Neural cell (in vitro differentiated cells): Measurements from ENCODE around the gene CPXM2. TPM values are rescaled to one million over a fixed set of nuclear protein-coding genes. Genes with fewer than 3 reads are reported as not detected.

Source experiments
- H2AFZ ChIP-seq: fragments of 200-600, 300-800 bp; sonication (generic), shearing (Covaris generic); 2 replicates; pipeline ENCODE4 v1.6.0; 2014; ENCODE audit warnings: low read depth, mild to moderate bottlenecking, antibody characterized with exemption, low read length, moderate library complexity
- H3F3A ChIP-seq: fragments of 200-600 bp; shearing (Covaris generic); 2 replicates; pipeline ENCODE4 v1.6.1; 2016; ENCODE audit warnings: mild to moderate bottlenecking, moderate library complexity, mixed read lengths, antibody characterized with exemption, low read length; ENCODE audit not compliant: insufficient read depth, poor library complexity, severe bottlenecking
- H3K27ac ChIP-seq: fragments of 200-600, 300-800 bp; sonication (generic), shearing (Covaris generic); 2 replicates; pipeline ENCODE4 v1.5.1; 2014; ENCODE audit warnings: mild to moderate bottlenecking, low read length, moderate library complexity
- H3K27me3 ChIP-seq: fragments of 300-800, 200-600 bp; sonication (generic), shearing (Covaris generic); 2 replicates; pipeline ENCODE4 v1.6.0; 2014; ENCODE audit warnings: mild to moderate bottlenecking, low read depth, low read length, moderate library complexity; ENCODE audit not compliant: insufficient read depth
- H3K36me3 ChIP-seq: fragments of 300-800, 200-600 bp; sonication (generic), shearing (Covaris generic); 2 replicates; pipeline ENCODE4 v1.5.1; 2014; ENCODE audit warnings: mild to moderate bottlenecking, antibody characterized with exemption, low read length, moderate library complexity; ENCODE audit not compliant: insufficient read depth
- H3K4me2 ChIP-seq: fragments of 300-800, 200-600 bp; sonication (generic), shearing (Covaris generic); 2 replicates; pipeline ENCODE4 v1.6.0; 2014; ENCODE audit warnings: mild to moderate bottlenecking, low read length
- H3K4me3 ChIP-seq: fragments of 300-800, 200-600 bp; sonication (generic), shearing (Covaris generic); 2 replicates; pipeline ENCODE4 v1.5.1; 2014; ENCODE audit warnings: mild to moderate bottlenecking, low read length, moderate library complexity
- H3K79me2 ChIP-seq: fragments of 200-600 bp; shearing (Covaris generic); replicated peaks from 2 replicates; pipeline ENCODE4 v1.6.0; 2014; ENCODE audit warnings: mild to moderate bottlenecking, low read length, moderate library complexity; ENCODE audit not compliant: insufficient read depth
- H3K9ac ChIP-seq: fragments of 300-800, 200-600 bp; sonication (generic), shearing (Covaris generic); 2 replicates; pipeline ENCODE4 v1.6.1; 2016; ENCODE audit warnings: mild to moderate bottlenecking, low read length, mixed read lengths
- H3K9me2 ChIP-seq: fragments of 200-600 bp; shearing (Covaris generic); 2 replicates; pipeline ENCODE4 v1.6.1; 2016; ENCODE audit warnings: mild to moderate bottlenecking, low read length, mixed read lengths; ENCODE audit not compliant: insufficient read depth
- H3K9me3 ChIP-seq: fragments of 200-600, 300-800 bp; sonication (generic), shearing (Covaris generic); 2 replicates; pipeline ENCODE4 v1.6.1; 2016; ENCODE audit warnings: mild to moderate bottlenecking, mixed run types, low read length, moderate library complexity, mixed read lengths
- H4K20me1 ChIP-seq: fragments of 200-600 bp; shearing (Covaris generic); 2 replicates; pipeline ENCODE4 v1.6.1; 2016; ENCODE audit warnings: mild to moderate bottlenecking, mixed run types; ENCODE audit not compliant: insufficient read depth
- CTCF ChIP-seq: fragments of 450-650 bp; IDR thresholded peaks from 2 replicates; pipeline ENCODE4 v1.5.1; 2014; ENCODE audit warnings: antibody characterized with exemption, mild to moderate bottlenecking, moderate library complexity; ENCODE audit not compliant: poor library complexity, severe bottlenecking
- EP300 ChIP-seq: fragments of 450-650 bp; conservative IDR thresholded peaks from 2 replicates; pipeline ENCODE4 v1.6.1; 2014; ENCODE audit warnings: antibody characterized with exemption, mild to moderate bottlenecking, moderate library complexity; ENCODE audit not compliant: poor library complexity, severe bottlenecking
- EZH2 ChIP-seq: fragments of 200-600, 300-800 bp; shearing (Covaris generic), sonication (generic); IDR thresholded peaks from 2 replicates; pipeline ENCODE4 v1.6.1; 2014; ENCODE audit warnings: antibody characterized with exemption, low read length, borderline replicate concordance, mild to moderate bottlenecking; ENCODE audit not compliant: insufficient read depth, poor library complexity, severe bottlenecking
- MXI1 ChIP-seq: fragments of 450-650 bp; conservative IDR thresholded peaks from 2 replicates; pipeline ENCODE4 v1.6.1; 2014; ENCODE audit warnings: antibody characterized with exemption, mild to moderate bottlenecking; ENCODE audit not compliant: poor library complexity, severe bottlenecking
- POLR2AphosphoS5 ChIP-seq: IDR thresholded peaks from 2 replicates; pipeline ENCODE4 v1.6.1; 2012
- RAD21 ChIP-seq: fragments of 450-650 bp; conservative IDR thresholded peaks from 2 replicates; pipeline ENCODE4 v1.6.1; 2014; ENCODE audit warnings: antibody characterized with exemption, mild to moderate bottlenecking, moderate library complexity
- REST ChIP-seq: IDR thresholded peaks from 2 replicates; pipeline ENCODE4 v1.6.1; 2012; ENCODE audit warnings: borderline replicate concordance
- SMC3 ChIP-seq: fragments of 450-650 bp; conservative IDR thresholded peaks from 2 replicates; pipeline ENCODE4 v1.6.1; 2014; ENCODE audit warnings: antibody characterized with exemption, mild to moderate bottlenecking, moderate library complexity; ENCODE audit not compliant: poor library complexity
- TAF1 ChIP-seq: IDR thresholded peaks from 2 replicates; pipeline ENCODE4 v1.6.1; 2012; ENCODE audit warnings: low read depth
- polyA plus RNA-seq: library from polyadenylated mRNA; depleted of rRNA; stranded (reverse); fragments of >200 nt; gene quantifications from 2 replicates; pipeline ENCODE4 v1.2.3, GENCODE V29; 2014

The CPXM2 gene
- polyA plus RNA-seq, 1 donor from 2014 or later, result not detected

GRCh38 chr10:123864923-123865322 is 26.7 kb downstream of the CPXM2 start:
- Histone ChIP-seq H3K36me3 (no peaks in the 10 kb centered on the region), H3K27ac (no peak overlapping the region), H3K4me2 (no peak overlapping the region), H3K27me3 (no peaks in the 10 kb centered on the region), H2AFZ (no peak overlapping the region), H4K20me1 (no peaks in the 10 kb centered on the region), H3F3A (no peaks in the 10 kb centered on the region), H3K9ac (no peak overlapping the region), H3K79me2 (no peaks in the 10 kb centered on the region), H3K4me3 (no peak overlapping the region), H3K9me3 (no peaks in the 10 kb centered on the region), H3K9me2 (no peaks in the 10 kb centered on the region)
- TF ChIP-seq EP300, result no peak
- no peak for TF ChIP-seq CTCF
- TF ChIP-seq REST, result no peak
- TF ChIP-seq RAD21, result no peak
- no peak for TF ChIP-seq POLR2AphosphoS5
- no peak for TF ChIP-seq EZH2
- TF ChIP-seq MXI1, result no peak
- no peak for TF ChIP-seq TAF1

GRCh38 chr10:123863721-123864482 is 27.7 kb downstream of the CPXM2 start:
- no peaks in the 10 kb centered on the region for H3K36me3 ChIP-seq
- H3K4me2 ChIP-seq, result no peak overlapping the region
- H3K27ac ChIP-seq, result no peak overlapping the region
- no peaks in the 10 kb centered on the region for H4K20me1 ChIP-seq
- H3K79me2 ChIP-seq, result no peaks in the 10 kb centered on the region
- TF ChIP-seq EZH2 (no peak), RAD21 (no peak), EP300 (no peak), SMC3 (no peak), REST (no peak), POLR2AphosphoS5 (no peak), MXI1 (no peak), TAF1 (no peak), CTCF (no peak)
- H3K9ac ChIP-seq, result no peak overlapping the region
- H3K27me3 ChIP-seq, result no peaks in the 10 kb centered on the region
- H3K9me2 ChIP-seq, result no peaks in the 10 kb centered on the region
- H3K9me3 ChIP-seq, result no peaks in the 10 kb centered on the region
- no peak overlapping the region for H2AFZ ChIP-seq
- H3K4me3 ChIP-seq, result no peak overlapping the region
- H3F3A ChIP-seq, result no peaks in the 10 kb centered on the region
